Endothelial cell of umbilical vein (primary cell): ENCODE results near the gene ADH1B. TPM values are rescaled to one million over a fixed set of nuclear protein-coding genes. Genes with fewer than 3 reads are reported as not detected.

ENCODE experiments used
- BruUV-seq: library from RNA; stranded (reverse); fragments of 400-500 nt; replicated peaks from 2 replicates; lab custom pipeline; 2021; lab: Mats Ljungman, UMichigan
- CTCF ChIA-PET: fragments of 300-600, 350-600 bp; sonication (Branson Sonifier 250); formaldehyde crosslinking; loops from one replicate; lab custom pipeline; 2021; ENCODE audit warnings: antibody characterized with exemption, inconsistent platforms; lab: Charles Lee
- POLR2A ChIA-PET: fragments of 300-600, 350-600 bp; sonication (Branson Sonifier 250); formaldehyde crosslinking; loops from one replicate; lab custom pipeline; 2021; ENCODE audit warnings: antibody characterized with exemption, inconsistent platforms; lab: Charles Lee
- DNase-seq: peaks from one replicate; pipeline ENCODE4 v3.0.0-alpha.2; 2011; ENCODE audit warnings: low read depth, low spot score
- FAIRE-seq: peaks from 2 replicates; lab custom pipeline; 2011; peaks lifted over from hg19 to GRCh38; lab: Jason Lieb, UNC
- H2AFZ ChIP-seq: 2 replicates; pipeline ENCODE4 v1.6.0; 2012; ENCODE audit warnings: low read depth, low read length, control low read depth, inconsistent platforms
- H3K27ac ChIP-seq: 2 replicates; pipeline ENCODE4 v1.5.1; 2011; ENCODE audit warnings: low read depth, mild to moderate bottlenecking, control low read depth, low read length, moderate library complexity; ENCODE audit not compliant: insufficient read depth
- H3K27me3 ChIP-seq, 2 experiments: 2 replicates each; pipeline versions ENCODE4 v1.6.0 to v1.6.1; 2011; ENCODE audit warnings: low read length in 2 of 2, mixed read lengths in 1 of 2; ENCODE audit not compliant: control insufficient read depth in 2 of 2, insufficient read depth in 2 of 2
- H3K36me3 ChIP-seq, 2 experiments: 2 replicates in 1 of 2; 3 replicates in 1 of 2; pipeline ENCODE4 v1.5.1; 2011; ENCODE audit warnings: low read length in 2 of 2, mild to moderate bottlenecking in 1 of 2, moderate library complexity in 1 of 2; ENCODE audit not compliant: control insufficient read depth in 2 of 2, insufficient read depth in 2 of 2; ENCODE audit errors: extremely low read depth in 1 of 2
- H3K4me1 ChIP-seq: 3 replicates; pipeline ENCODE4 v1.5.1; 2011; ENCODE audit warnings: mild to moderate bottlenecking, low read length; ENCODE audit not compliant: control insufficient read depth, insufficient read depth; ENCODE audit errors: extremely low read depth
- H3K4me2 ChIP-seq: 2 replicates; pipeline ENCODE4 v1.6.1; 2011; ENCODE audit warnings: low read length, control low read depth, mixed read lengths; ENCODE audit not compliant: insufficient read depth
- H3K4me3 ChIP-seq, 3 experiments: fragments of 200-600 bp in 1 of 3; sonication (generic), shearing (Covaris generic) in 1 of 3; replicated peaks in 1 of 3; 2 replicates each; pipeline ENCODE4 v1.5.1; 2011 to 2016; ENCODE audit warnings: control low read depth in 3 of 3, low read length in 3 of 3, mild to moderate bottlenecking in 2 of 3, inconsistent platforms in 1 of 3, low read depth in 1 of 3, moderate library complexity in 1 of 3; ENCODE audit not compliant: insufficient read depth in 1 of 3
- H3K79me2 ChIP-seq: 2 replicates; pipeline ENCODE4 v1.6.0; 2012; ENCODE audit warnings: low read length, inconsistent platforms; ENCODE audit not compliant: control insufficient read depth, insufficient read depth
- H3K9ac ChIP-seq: replicated peaks from 2 replicates; pipeline ENCODE3; 2011; ENCODE audit warnings: low read length, control low read depth; ENCODE audit not compliant: insufficient read depth; ENCODE audit errors: extremely low read depth
- H3K9me1 ChIP-seq: replicated peaks from 3 replicates; pipeline ENCODE4 v1.6.0; 2011; ENCODE audit warnings: mild to moderate bottlenecking, low read length; ENCODE audit not compliant: control insufficient read depth, insufficient read depth; ENCODE audit errors: extremely low read depth
- H3K9me3 ChIP-seq: replicated peaks from 2 replicates; pipeline ENCODE4 v1.5.1; 2012; ENCODE audit warnings: low read length, inconsistent platforms; ENCODE audit not compliant: control insufficient read depth, insufficient read depth
- H4K20me1 ChIP-seq: replicated peaks from 2 replicates; pipeline ENCODE3; 2011; ENCODE audit warnings: mild to moderate bottlenecking, low read length; ENCODE audit not compliant: control insufficient read depth, insufficient read depth; ENCODE audit errors: extremely low read depth
- EZH2 ChIP-seq: IDR thresholded peaks from 2 replicates; pipeline ENCODE4 v1.6.1; 2012; ENCODE audit warnings: borderline replicate concordance, low read depth, mild to moderate bottlenecking, moderate library complexity, low read length, inconsistent platforms; ENCODE audit not compliant: severe bottlenecking
- FOS ChIP-seq: IDR thresholded peaks from 2 replicates; pipeline ENCODE4 v1.6.1; 2011; ENCODE audit warnings: mild to moderate bottlenecking, low read length, moderate library complexity, borderline replicate concordance; ENCODE audit not compliant: insufficient read depth
- GATA2 ChIP-seq: IDR thresholded peaks from 2 replicates; pipeline ENCODE4 v1.7.0; 2011; ENCODE audit warnings: low read depth, mild to moderate bottlenecking, moderate library complexity, mixed read lengths, low read length; ENCODE audit not compliant: insufficient read length, insufficient read depth
- JUN ChIP-seq: IDR thresholded peaks from 2 replicates; pipeline ENCODE4 v1.6.1; 2011; ENCODE audit warnings: borderline replicate concordance, low read depth; ENCODE audit not compliant: insufficient read length, insufficient read depth
- MAX ChIP-seq: IDR thresholded peaks from 2 replicates; pipeline ENCODE4 v1.6.1; 2011; ENCODE audit not compliant: insufficient read depth, insufficient read length
- MYC ChIP-seq: IDR thresholded peaks from one replicate; pipeline ENCODE4 v1.6.1; 2011; ENCODE audit warnings: mild to moderate bottlenecking, low read depth, low read length
- POLR2A ChIP-seq: IDR thresholded peaks from 2 replicates; pipeline ENCODE4 v1.6.1; 2012; ENCODE audit warnings: low read depth, mild to moderate bottlenecking, control low read depth, low read length
- POLR2AphosphoS5 ChIP-seq: IDR thresholded peaks from 2 replicates; pipeline ENCODE4 v1.6.1; 2012; ENCODE audit warnings: low read depth, mild to moderate bottlenecking, control low read depth, low read length, moderate library complexity; ENCODE audit not compliant: insufficient read depth
- dilution Hi-C: fragments of 300-500 bp; cut with MboI; formaldehyde crosslinking; loops from one replicate; pipeline ENCODE4 v1.15.0; 2019; ENCODE audit warnings: low sequenced_read_pairs; ENCODE audit not compliant: extremely low pct_ligation_motif_present
- intact Hi-C: fragments of 100-400 bp; cut with micrococcal nuclease; formaldehyde crosslinking; loops from one replicate; pipeline ENCODE4 v1.10.0; 2022
- polyA plus RNA-seq, 4 experiments: library from polyadenylated mRNA; depleted of rRNA in 3 of 4; stranded (reverse) in 3 of 4; unstranded in 1 of 4; fragments of >200 nt; gene quantifications; 2 replicates each; pipeline versions ENCODE4 v1.2.1 to v1.2.3, GENCODE V29; 2011 to 2012; ENCODE audit warnings: missing spikeins in 1 of 4
- total RNA-seq: library from RNA; stranded (reverse); gene quantifications from 2 replicates; pipeline ENCODE4 v1.2.3, GENCODE V29; 2021
- TF ChIP-seq, protein P1 (sequence below), 2 donors: IDR thresholded peaks; 1 replicate in 1 of 2; 2 replicates in 1 of 2; pipeline ENCODE4 v1.5.1; 2011; ENCODE audit warnings: low read length in 2 of 2, mild to moderate bottlenecking in 2 of 2, moderate library complexity in 2 of 2, control low read depth in 1 of 2, inconsistent platforms in 1 of 2, low read depth in 1 of 2; ENCODE audit not compliant: insufficient read depth in 1 of 2; ENCODE audit errors: extremely low read depth in 1 of 2

Gene ADH1B
- total and polyA plus RNA-seq, 2 donors (not counting 3 experiments of a cell fraction or from before 2014, with no cell fraction given) = not detected

GRCh38 chr4:99334880-99335279 is 13.7 kb upstream of the ADH1B start:
- H3K27me3 ChIP-seq = no peaks in the 10 kb centered on the region
- BruUV-seq = no TSS peak
- no peaks in the 10 kb centered on the region for H3K9me3 ChIP-seq
- H3K27ac ChIP-seq = no peak overlapping the region
- H3K9ac ChIP-seq = no peak overlapping the region
- no peak for TF ChIP-seq MYC
- TF ChIP-seq, protein P1, sequence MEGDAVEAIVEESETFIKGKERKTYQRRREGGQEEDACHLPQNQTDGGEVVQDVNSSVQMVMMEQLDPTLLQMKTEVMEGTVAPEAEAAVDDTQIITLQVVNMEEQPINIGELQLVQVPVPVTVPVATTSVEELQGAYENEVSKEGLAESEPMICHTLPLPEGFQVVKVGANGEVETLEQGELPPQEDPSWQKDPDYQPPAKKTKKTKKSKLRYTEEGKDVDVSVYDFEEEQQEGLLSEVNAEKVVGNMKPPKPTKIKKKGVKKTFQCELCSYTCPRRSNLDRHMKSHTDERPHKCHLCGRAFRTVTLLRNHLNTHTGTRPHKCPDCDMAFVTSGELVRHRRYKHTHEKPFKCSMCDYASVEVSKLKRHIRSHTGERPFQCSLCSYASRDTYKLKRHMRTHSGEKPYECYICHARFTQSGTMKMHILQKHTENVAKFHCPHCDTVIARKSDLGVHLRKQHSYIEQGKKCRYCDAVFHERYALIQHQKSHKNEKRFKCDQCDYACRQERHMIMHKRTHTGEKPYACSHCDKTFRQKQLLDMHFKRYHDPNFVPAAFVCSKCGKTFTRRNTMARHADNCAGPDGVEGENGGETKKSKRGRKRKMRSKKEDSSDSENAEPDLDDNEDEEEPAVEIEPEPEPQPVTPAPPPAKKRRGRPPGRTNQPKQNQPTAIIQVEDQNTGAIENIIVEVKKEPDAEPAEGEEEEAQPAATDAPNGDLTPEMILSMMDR (IDR thresholded peaks at IDR 0.05; ENCODE audit: extremely low read depth in 1 of 2, insufficient read depth in 1 of 2, low read depth in 1 of 2, low read length in 2 of 2) = no peak
- no peak for TF ChIP-seq GATA2
- no peak for TF ChIP-seq FOS
- no peak for TF ChIP-seq POLR2AphosphoS5
- TF ChIP-seq EZH2 = no peak
- TF ChIP-seq POLR2A = no peak
- TF ChIP-seq MAX = no peak
- TF ChIP-seq JUN = no peak
- no peaks in the 10 kb centered on the region for H3K9me1 ChIP-seq
- FAIRE-seq (no peak), DNase-seq (no peak)
- ChIA-PET CTCF (no interaction called here), POLR2A (no interaction called here)
- H3K79me2 ChIP-seq = no peaks in the 10 kb centered on the region
- H3K4me2 ChIP-seq = no peak overlapping the region
- no peaks in the 10 kb centered on the region for H3K4me1 ChIP-seq
- H3K36me3 ChIP-seq = no peaks in the 10 kb centered on the region
- no peak overlapping the region for H2AFZ ChIP-seq
- no peaks in the 10 kb centered on the region for H4K20me1 ChIP-seq
- dilution Hi-C loops (no loop called here), intact Hi-C loops (no loop called here)
- H3K4me3 ChIP-seq = no peak overlapping the region
